HepG2 (cell line): ENCODE data around the gene MMP25. TPM values are rescaled to one million over a fixed set of nuclear protein-coding genes. Genes with fewer than 3 reads are reported as not detected.

Experiments
- AHR ChIP-seq: IDR thresholded peaks from 2 replicates; pipeline ENCODE4 v1.6.1; 2018; ENCODE audit warnings: missing genetic modification reagents, missing compliant biosample characterization
- CREB1 ChIP-seq, 2 experiments: fragments of 450-650 bp in 1 of 2; IDR thresholded peaks; 2 replicates each; pipeline ENCODE4 v1.6.1; 2016 to 2017; ENCODE audit warnings: control low read depth in 1 of 2, mild to moderate bottlenecking in 1 of 2, missing compliant biosample characterization in 1 of 2, missing genetic modification characterization in 1 of 2
- CSRNP1 ChIP-seq: sonication (generic); formaldehyde crosslinking; IDR thresholded peaks from 2 replicates; pipeline ENCODE4 v1.8.1; 2023; ENCODE audit warnings: mild to moderate bottlenecking, missing genetic modification reagents
- HIVEP1 ChIP-seq: sonication (generic); formaldehyde crosslinking; IDR thresholded peaks from 2 replicates; pipeline ENCODE4 v1.4.0; 2020; ENCODE audit warnings: mild to moderate bottlenecking, missing genetic modification reagents
- KDM5B ChIP-seq: sonication (generic); formaldehyde crosslinking; IDR thresholded peaks from 2 replicates; pipeline ENCODE4 v1.4.0; 2020; ENCODE audit warnings: missing genetic modification reagents, mild to moderate bottlenecking, borderline replicate concordance
- SCMH1 ChIP-seq: sonication (generic); formaldehyde crosslinking; IDR thresholded peaks from 2 replicates; pipeline ENCODE4 v1.9.0; 2021; ENCODE audit warnings: missing genetic modification reagents, mild to moderate bottlenecking, borderline replicate concordance
- SNRNP70 ChIP-seq: fragments of 200-400 bp; formaldehyde crosslinking; IDR thresholded peaks from 2 replicates; pipeline ENCODE4 v1.6.1; 2017; ENCODE audit warnings: mild to moderate bottlenecking, low read depth, low read length, moderate library complexity
- SP140L ChIP-seq: sonication (generic); formaldehyde crosslinking; IDR thresholded peaks from 2 replicates; pipeline ENCODE4 v1.4.0; 2020; ENCODE audit warnings: missing genetic modification reagents, borderline replicate concordance
- STAT6 ChIP-seq: sonication (generic); formaldehyde crosslinking; IDR thresholded peaks from 2 replicates; pipeline ENCODE4 v1.4.0; 2020; ENCODE audit warnings: missing genetic modification reagents, mild to moderate bottlenecking, borderline replicate concordance
- TEAD3 ChIP-seq: optimal IDR thresholded peaks from 2 replicates; pipeline ENCODE3; 2016; ENCODE audit warnings: borderline replicate concordance
- TERF1 ChIP-seq: sonication (generic); formaldehyde crosslinking; IDR thresholded peaks from 2 replicates; pipeline ENCODE4 v1.8.0; 2022; ENCODE audit warnings: mild to moderate bottlenecking, missing genetic modification reagents, moderate library complexity
- ZFP62 ChIP-seq: sonication (generic); formaldehyde crosslinking; IDR thresholded peaks from 2 replicates; pipeline ENCODE4 v1.4.0; 2020; ENCODE audit warnings: missing genetic modification reagents
- ZIK1 ChIP-seq: sonication (generic); formaldehyde crosslinking; IDR thresholded peaks from 2 replicates; pipeline ENCODE4 v1.5.0; 2020; ENCODE audit warnings: mild to moderate bottlenecking, low read depth, missing genetic modification reagents, borderline replicate concordance
- ZNF256 ChIP-seq: sonication (generic); formaldehyde crosslinking; conservative IDR thresholded peaks from 2 replicates; pipeline ENCODE4 v1.4.0; 2020; ENCODE audit warnings: missing genetic modification reagents
- ZNF317 ChIP-seq: sonication (generic); formaldehyde crosslinking; IDR thresholded peaks from 2 replicates; pipeline ENCODE4 v1.5.0; 2020; ENCODE audit warnings: mild to moderate bottlenecking, missing genetic modification reagents
- ZNF703 ChIP-seq: sonication (generic); formaldehyde crosslinking; IDR thresholded peaks from 2 replicates; pipeline ENCODE4 v1.5.1; 2020; ENCODE audit warnings: missing genetic modification reagents, mild to moderate bottlenecking, moderate library complexity, borderline replicate concordance
- ZSCAN12 ChIP-seq: sonication (generic); formaldehyde crosslinking; IDR thresholded peaks from 2 replicates; pipeline ENCODE4 v1.9.0; 2021; ENCODE audit warnings: mild to moderate bottlenecking, missing genetic modification reagents
- polyA plus RNA-seq, 8 experiments: library from polyadenylated mRNA; depleted of rRNA in 3 of 8; stranded (reverse) in 7 of 8; unstranded in 1 of 8; fragments of >200 nt; fragmentation: Illumina TruSeq in 4 of 8; extraction: Trizol in 4 of 8; gene quantifications; 2 replicates each; pipeline versions ENCODE4 v1.2.1 to v1.2.3, GENCODE V29; 2011 to 2016; ENCODE audit warnings: low read depth in 4 of 8, missing spikeins in 1 of 8, mixed read lengths in 1 of 8; ENCODE audit not compliant: insufficient read depth in 1 of 8
- total RNA-seq, 5 experiments: library from RNA; depleted of rRNA; stranded (reverse); fragments of >200 nt; fragmentation: Illumina TruSeq; extraction: Trizol; gene quantifications; 2 replicates each; pipeline ENCODE4 v1.2.3, GENCODE V29; 2016; ENCODE audit warnings: low read depth in 1 of 5
- TF ChIP-seq, protein P1 (sequence below): sonication (generic); formaldehyde crosslinking; IDR thresholded peaks from 2 replicates; pipeline ENCODE4 v1.9.0; 2021; ENCODE audit warnings: missing genetic modification reagents, mild to moderate bottlenecking, borderline replicate concordance
- TF ChIP-seq, protein P2 (sequence below): sonication (generic); formaldehyde crosslinking; IDR thresholded peaks from 2 replicates; pipeline ENCODE4 v1.8.1; 2023; ENCODE audit warnings: mild to moderate bottlenecking, inconsistent platforms, moderate library complexity, missing genetic modification reagents, borderline replicate concordance
- TF ChIP-seq, protein P3 (sequence below): IDR thresholded peaks from 2 replicates; pipeline ENCODE4 v1.6.1; 2016; ENCODE audit warnings: low read depth, borderline replicate concordance

The MMP25 gene
- total and polyA plus RNA-seq, 2 of the 13 experiments (the other 11 are each of a cell fraction or from before 2014, with no cell fraction given) = 0.04 to 0.08 TPM

- TF ChIP-seq, protein P1, sequence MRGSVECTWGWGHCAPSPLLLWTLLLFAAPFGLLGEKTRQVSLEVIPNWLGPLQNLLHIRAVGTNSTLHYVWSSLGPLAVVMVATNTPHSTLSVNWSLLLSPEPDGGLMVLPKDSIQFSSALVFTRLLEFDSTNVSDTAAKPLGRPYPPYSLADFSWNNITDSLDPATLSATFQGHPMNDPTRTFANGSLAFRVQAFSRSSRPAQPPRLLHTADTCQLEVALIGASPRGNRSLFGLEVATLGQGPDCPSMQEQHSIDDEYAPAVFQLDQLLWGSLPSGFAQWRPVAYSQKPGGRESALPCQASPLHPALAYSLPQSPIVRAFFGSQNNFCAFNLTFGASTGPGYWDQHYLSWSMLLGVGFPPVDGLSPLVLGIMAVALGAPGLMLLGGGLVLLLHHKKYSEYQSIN (CRISPR knock-in tag) = no peak
- TF ChIP-seq ZNF256 (no peak), HIVEP1 (CRISPR knock-in tag) (no peak), STAT6 (no peak), ZFP62 (CRISPR knock-in tag) (no peak), ZIK1 (no peak; the same call in 1 of the 2 replicates), CSRNP1 (0 out of 2 replicates have a peak, but pooled peaks have one; percentile 6), TERF1 (0 out of 2 replicates have a peak, but pooled peaks have one; percentile 20), ZSCAN12 (no peak), ZNF317 (0 out of 2 replicates have a peak, but pooled peaks have one; percentile 3), KDM5B (CRISPR knock-in tag) (no peak), SP140L (CRISPR knock-in tag) (no peak), ZNF703 (peak; percentile 46; the same call in 1 of the 2 replicates), SNRNP70 (no peak), AHR (CRISPR knock-in tag) (no peak), TEAD3 (CRISPR knock-in tag) (peak; percentile 25), CREB1 (IDR thresholded peaks at IDR 0.05) (no peak), CREB1 (CRISPR knock-in tag; IDR thresholded peaks at IDR 0.05) (no peak), SCMH1 (CRISPR knock-in tag) (no peak)
- TF ChIP-seq, protein P2, sequence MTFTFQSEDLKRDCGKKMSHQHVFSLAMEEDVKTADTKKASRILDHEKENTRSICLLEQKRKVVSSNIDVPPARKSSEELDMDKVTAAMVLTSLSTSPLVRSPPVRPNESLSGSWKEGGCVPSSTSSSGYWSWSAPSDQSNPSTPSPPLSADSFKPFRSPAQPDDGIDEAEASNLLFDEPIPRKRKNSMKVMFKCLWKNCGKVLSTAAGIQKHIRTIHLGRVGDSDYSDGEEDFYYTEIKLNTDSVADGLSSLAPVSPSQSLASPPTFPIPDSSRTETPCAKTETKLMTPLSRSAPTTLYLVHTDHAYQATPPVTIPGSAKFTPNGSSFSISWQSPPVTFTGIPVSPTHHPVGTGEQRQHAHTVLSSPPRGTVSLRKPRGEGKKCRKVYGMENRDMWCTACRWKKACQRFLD (CRISPR knock-in tag) = no peak
- TF ChIP-seq, protein P3, sequence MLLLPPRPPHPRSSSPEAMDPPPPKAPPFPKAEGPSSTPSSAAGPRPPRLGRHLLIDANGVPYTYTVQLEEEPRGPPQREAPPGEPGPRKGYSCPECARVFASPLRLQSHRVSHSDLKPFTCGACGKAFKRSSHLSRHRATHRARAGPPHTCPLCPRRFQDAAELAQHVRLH (CRISPR knock-in tag) = no peak
These were observed 19.5 kb downstream of the MMP25 start (continued) for GRCh38 chr16:3065742-3066439.
